Activated T-cell treated with anti-CD3 and anti-CD28 coated beads, Interleukin-2, amount 50 U/mL, for 1 hour (primary cell): Measurements from ENCODE around the gene ZNFX1.

Experiments used
- DNase-seq: peaks from one replicate; pipeline ENCODE4 v3.0.0-alpha.2; 2020

The ZNFX1 gene

GRCh38 chr20:49278818-49279676, 1.2 kb upstream of the ZNFX1 start:
- DNase-seq = no peak

- DNase-seq = no peak
Measured at GRCh38 chr20:49277786-49278035, 146 bp downstream of the ZNFX1 start.

GRCh38 chr20:49276961-49277785, 684 bp downstream of the ZNFX1 start:
- DNase-seq = peak; percentile 42

- peak; percentile 39 for DNase-seq
Measured at GRCh38 chr20:49276161-49276960, 1.5 kb downstream of the ZNFX1 start.

- DNase-seq = no peak
Measured at GRCh38 chr20:49275636-49276035, 2.2 kb downstream of the ZNFX1 start.

- no peak for DNase-seq
Measured at GRCh38 chr20:49275216-49275615, 2.6 kb downstream of the ZNFX1 start.

GRCh38 chr20:49273696-49274277, 4.1 kb downstream of the ZNFX1 start:
- no peak for DNase-seq

GRCh38 chr20:49272654-49273053, 5.2 kb downstream of the ZNFX1 start:
- no peak for DNase-seq

GRCh38 chr20:49270736-49271135, 7.1 kb downstream of the ZNFX1 start:
- DNase-seq = no peak

- DNase-seq = no peak
Measured at GRCh38 chr20:49270177-49270576, 7.7 kb downstream of the ZNFX1 start.

GRCh38 chr20:49268600-49269365, 9.1 kb downstream of the ZNFX1 start:
- no peak for DNase-seq

- DNase-seq = no peak
Measured at GRCh38 chr20:49267327-49267726, 10.5 kb downstream of the ZNFX1 start.

GRCh38 chr20:49262444-49262843, 15.4 kb downstream of the ZNFX1 start:
- no peak for DNase-seq

- no peak for DNase-seq
Measured at GRCh38 chr20:49261173-49261572, 16.7 kb downstream of the ZNFX1 start.

GRCh38 chr20:49260218-49260617, 17.6 kb downstream of the ZNFX1 start:
- no peak for DNase-seq

- no peak for DNase-seq
Measured at GRCh38 chr20:49259799-49260198, 18.1 kb downstream of the ZNFX1 start.

GRCh38 chr20:49259284-49259683, 18.6 kb downstream of the ZNFX1 start:
- no peak for DNase-seq

GRCh38 chr20:49256261-49256660, 21.6 kb downstream of the ZNFX1 start:
- no peak for DNase-seq

- no peak for DNase-seq
Measured at GRCh38 chr20:49252556-49253350, 25.1 kb downstream of the ZNFX1 start.

GRCh38 chr20:49248879-49249665, 28.8 kb downstream of the ZNFX1 start:
- no peak for DNase-seq

GRCh38 chr20:49248301-49248700, 29.6 kb downstream of the ZNFX1 start:
- no peak for DNase-seq
